ENCODE data around the gene ZNF80. TPM values are rescaled to one million over a fixed set of nuclear protein-coding genes. Genes with fewer than 3 reads are reported as not detected.

The ZNF80 gene
- total and polyA plus RNA-seq, 10 donors, result 0.14 to 2.2 (median 1.0) TPM; not detected in 1

GRCh38 chr3:114226313-114226712, 11.1 kb downstream of the ZNF80 start:
- 65 to 81% (median 74%) methylated on average over 2 of the region's 2 CpGs for WGBS, 5 donors
- intact Hi-C loops (cut with DNase I; ENCODE audit: low total_unique reads), result no loop called here
- Histone ChIP-seq H3K4me1 (peaks cover 0 to 56% (median 27%) of the 10 kb centered on the region in 6 donors), H3K27ac (peak overlapping the region; percentile 31 to 96 (median 68)), H3K36me3 (no peaks in the 10 kb centered on the region), H3K4me3 (no peak overlapping the region), H3K9me3 (peaks cover 0 to 20% (median 17%) of the 10 kb centered on the region in 8 donors), H3K27me3 (replicated peaks in 1 of 7) (no peaks in the 10 kb centered on the region)
- TF ChIP-seq CTCF (IDR thresholded peaks at IDR 0.05 in 8 of 11, conservative IDR thresholded peaks at IDR 0.05 in 3 of 11) (no peak), POLR2AphosphoS5 (IDR thresholded peaks at IDR 0.05) (no peak), POLR2A (IDR thresholded peaks at IDR 0.05) (no peak)
- DNase-seq, result no peak

GRCh38 chr3:114223143-114223542, 14.2 kb downstream of the ZNF80 start:
- DNase-seq, result no peak
- H3K4me3 ChIP-seq, result no peak overlapping the region
- H3K36me3 ChIP-seq, result no peaks in the 10 kb centered on the region
- peak overlapping the region; percentile 48 to 96 (median 76) for H3K27ac ChIP-seq
- TF ChIP-seq POLR2A (IDR thresholded peaks at IDR 0.05) (no peak), CTCF (IDR thresholded peaks at IDR 0.05 in 8 of 11, conservative IDR thresholded peaks at IDR 0.05 in 3 of 11) (no peak)
- intact Hi-C loops (cut with DNase I; ENCODE audit: low total_unique reads), result no loop called here
- WGBS, 5 donors, result 32 to 58% (median 42%) methylated on average over 3 of the region's 3 CpGs
- H3K4me1 ChIP-seq, result peaks cover 11 to 80% (median 47%) of the 10 kb centered on the region in 6 donors
- no peaks in the 10 kb centered on the region for H3K27me3 ChIP-seq (replicated peaks in 1 of 7)
- H3K9me3 ChIP-seq, result peaks cover 0 to 20% (median 17%) of the 10 kb centered on the region in 8 donors

- no peak for DNase-seq
- Histone ChIP-seq H3K4me1 (peaks cover 11 to 87% (median 45%) of the 10 kb centered on the region in 6 donors), H3K9me3 (peaks cover 0 to 20% (median 17%) of the 10 kb centered on the region in 8 donors), H3K27me3 (replicated peaks in 1 of 7) (no peaks in the 10 kb centered on the region), H3K27ac (peak overlapping the region; percentile 46 to 96 (median 76)), H3K4me3 (no peak overlapping the region), H3K36me3 (no peaks in the 10 kb centered on the region)
- TF ChIP-seq POLR2AphosphoS5 (IDR thresholded peaks at IDR 0.05), result no peak
- TF ChIP-seq CTCF (IDR thresholded peaks at IDR 0.05 in 8 of 11, conservative IDR thresholded peaks at IDR 0.05 in 3 of 11), result no peak
- no peak for TF ChIP-seq POLR2A (IDR thresholded peaks at IDR 0.05)
- 77 to 88% (median 83%) methylated on average over 1 of the region's 1 CpG for WGBS, 5 donors
- intact Hi-C loops (cut with DNase I; ENCODE audit: low total_unique reads), result no loop called here
Observed at GRCh38 chr3:114221881-114222264, 15.5 kb downstream of the ZNF80 start.

DNA sequence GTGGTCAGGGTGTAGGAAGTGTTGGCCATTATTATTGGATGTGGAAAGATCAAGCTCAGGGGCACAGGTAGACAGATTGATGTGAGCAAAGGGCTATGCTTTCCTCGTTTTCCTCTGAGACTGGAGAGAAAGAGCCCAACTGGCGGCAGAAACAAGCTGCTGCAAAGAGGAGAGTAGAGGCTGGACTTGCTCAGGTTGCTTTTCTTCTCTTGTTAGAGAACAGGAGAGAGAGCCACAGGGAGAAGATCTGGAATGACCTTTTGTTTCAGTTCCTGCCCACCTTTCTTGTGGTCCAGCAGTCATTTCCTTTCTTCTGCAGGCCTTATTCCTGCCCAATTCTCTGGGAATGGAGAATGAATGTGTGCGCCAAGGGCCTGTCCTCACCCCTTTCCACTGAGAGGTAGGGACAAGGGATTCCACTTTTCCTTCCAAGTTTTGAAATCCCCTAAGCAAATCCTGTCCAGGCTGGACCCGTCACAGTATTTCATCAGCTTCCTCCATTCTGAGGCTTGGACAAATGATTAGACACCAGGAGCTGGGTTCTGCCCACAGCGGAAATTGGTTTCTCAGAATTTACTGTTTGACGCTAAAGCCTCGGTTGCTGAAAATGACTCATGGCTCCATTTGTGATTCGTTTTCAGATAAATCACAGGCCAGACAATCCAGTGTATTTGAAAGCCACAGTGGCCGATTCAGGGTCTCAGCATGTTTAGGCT, 16.1 kb downstream of the ZNF80 start:
- intact Hi-C loops (cut with DNase I; ENCODE audit: low total_unique reads), result no loop called here
- no peak for DNase-seq
- peaks cover 11 to 87% (median 44%) of the 10 kb centered on the region in 6 donors for H3K4me1 ChIP-seq
- H3K4me3 ChIP-seq, result peak overlapping the region in 1 of 8 donors; percentile 17
- no peaks in the 10 kb centered on the region for H3K27me3 ChIP-seq (replicated peaks in 1 of 7)
- TF ChIP-seq POLR2A (IDR thresholded peaks at IDR 0.05) (no peak), CTCF (IDR thresholded peaks at IDR 0.05 in 8 of 11, conservative IDR thresholded peaks at IDR 0.05 in 3 of 11) (no peak), POLR2AphosphoS5 (IDR thresholded peaks at IDR 0.05) (no peak)
- H3K9me3 ChIP-seq, result peaks cover 0 to 20% (median 17%) of the 10 kb centered on the region in 8 donors
- 68 to 89% (median 74%) methylated on average over 9 of the region's 9 CpGs for WGBS, 5 donors
- peak overlapping the region; percentile 30 to 96 (median 68) for H3K27ac ChIP-seq
- H3K36me3 ChIP-seq, result no peaks in the 10 kb centered on the region

Data from spleen (tissue), 11 donors.